ENCODE data around the gene OSBPL6. TPM values are rescaled to one million over a fixed set of nuclear protein-coding genes. Genes with fewer than 3 reads are reported as not detected.
A peak's percentile ranks its signal among the peaks of the same experiment; 100 is the strongest.
"Not testable (repeated sequence)": the region's sequence is repeated elsewhere in the genome, so short reads cannot be mapped to it uniquely, and the experiment has no call there.

Gene OSBPL6
- total RNA-seq, 1 experiment from 2014 or later: 43.1 TPM

DNA sequence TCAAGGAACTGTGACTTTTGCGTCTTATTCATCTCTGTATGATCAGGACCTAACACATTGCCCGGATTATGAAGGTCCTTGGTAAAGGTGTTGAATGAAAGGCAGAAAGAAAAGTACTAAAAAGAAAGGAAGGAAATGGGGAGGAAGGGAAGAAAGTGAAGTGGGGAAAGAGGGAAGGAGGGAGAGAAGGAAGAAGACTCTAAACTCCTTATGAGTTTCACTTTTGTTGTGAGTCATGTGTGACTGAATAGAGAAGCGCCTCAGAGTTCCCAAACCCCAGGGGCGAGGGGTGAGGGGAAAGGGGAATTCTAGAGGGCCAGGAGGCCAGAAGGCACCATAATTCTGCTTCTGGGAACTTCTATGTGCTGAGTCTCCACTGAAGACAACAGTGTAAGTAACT is 30.9 kb upstream of the OSBPL6 start:
- ChIA-PET CTCF (no interaction called here), POLR2A (interaction anchor here (0.6 kb wide), 1 partner anchor 335 kb away, joined by 6 read pairs; no protein-coding TSS in a partner anchor)
- DNase-seq (ENCODE audit: unreplicated experiment): peak; percentile 35
- H3K4me1 Mint-ChIP-seq (ENCODE audit: insufficient read depth, unreplicated experiment): peaks cover 12% of the 10 kb centered on the region
- H3K36me3 Mint-ChIP-seq (ENCODE audit: insufficient read depth, unreplicated experiment): no peaks in the 10 kb centered on the region
- peak overlapping the region; percentile 2 for H3K27ac Mint-ChIP-seq (ENCODE audit: low read depth, unreplicated experiment)
- H3K9me3 Mint-ChIP-seq (ENCODE audit: unreplicated experiment): peaks cover 6% of the 10 kb centered on the region
- no peaks in the 10 kb centered on the region for H3K27me3 Mint-ChIP-seq (ENCODE audit: insufficient read depth, unreplicated experiment)
- BruUV-seq (replicated peaks): no TSS peak
- no peak overlapping the region for H3K4me3 Mint-ChIP-seq (ENCODE audit: unreplicated experiment)
- intact Hi-C loops (cut with micrococcal nuclease): no loop called here
- TF ChIP-seq, protein P1, sequence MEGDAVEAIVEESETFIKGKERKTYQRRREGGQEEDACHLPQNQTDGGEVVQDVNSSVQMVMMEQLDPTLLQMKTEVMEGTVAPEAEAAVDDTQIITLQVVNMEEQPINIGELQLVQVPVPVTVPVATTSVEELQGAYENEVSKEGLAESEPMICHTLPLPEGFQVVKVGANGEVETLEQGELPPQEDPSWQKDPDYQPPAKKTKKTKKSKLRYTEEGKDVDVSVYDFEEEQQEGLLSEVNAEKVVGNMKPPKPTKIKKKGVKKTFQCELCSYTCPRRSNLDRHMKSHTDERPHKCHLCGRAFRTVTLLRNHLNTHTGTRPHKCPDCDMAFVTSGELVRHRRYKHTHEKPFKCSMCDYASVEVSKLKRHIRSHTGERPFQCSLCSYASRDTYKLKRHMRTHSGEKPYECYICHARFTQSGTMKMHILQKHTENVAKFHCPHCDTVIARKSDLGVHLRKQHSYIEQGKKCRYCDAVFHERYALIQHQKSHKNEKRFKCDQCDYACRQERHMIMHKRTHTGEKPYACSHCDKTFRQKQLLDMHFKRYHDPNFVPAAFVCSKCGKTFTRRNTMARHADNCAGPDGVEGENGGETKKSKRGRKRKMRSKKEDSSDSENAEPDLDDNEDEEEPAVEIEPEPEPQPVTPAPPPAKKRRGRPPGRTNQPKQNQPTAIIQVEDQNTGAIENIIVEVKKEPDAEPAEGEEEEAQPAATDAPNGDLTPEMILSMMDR (IDR thresholded peaks at IDR 0.05; ENCODE audit: unreplicated experiment): no peak

DNA sequence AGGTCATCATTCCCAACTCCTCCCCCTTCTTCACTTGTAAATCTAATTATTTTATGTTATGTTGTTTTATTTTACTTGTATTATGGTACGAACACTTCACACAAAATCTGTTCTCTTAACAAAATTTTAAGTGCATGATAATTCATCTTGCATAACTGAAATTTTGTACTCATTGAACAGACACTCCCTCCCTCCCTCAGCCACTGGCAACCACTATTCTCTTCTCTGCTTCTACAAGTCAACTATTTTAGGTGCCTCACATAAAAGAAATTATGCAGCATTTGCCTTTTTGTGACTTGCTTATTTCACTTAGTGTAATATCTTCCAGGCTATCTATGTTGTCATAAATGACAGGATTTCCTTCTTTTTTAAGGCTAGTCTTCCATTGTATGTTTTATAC is 30.4 kb upstream of the OSBPL6 start:
- no peaks in the 10 kb centered on the region for H3K36me3 Mint-ChIP-seq (ENCODE audit: insufficient read depth, unreplicated experiment)
- no peak for DNase-seq (ENCODE audit: unreplicated experiment)
- no TSS peak for BruUV-seq (replicated peaks)
- TF ChIP-seq, protein P1 (IDR thresholded peaks at IDR 0.05; ENCODE audit: unreplicated experiment): no peak
- peaks cover 12% of the 10 kb centered on the region for H3K4me1 Mint-ChIP-seq (ENCODE audit: insufficient read depth, unreplicated experiment)
- ChIA-PET CTCF (no interaction called here), POLR2A (no interaction called here)
- no peak overlapping the region for H3K4me3 Mint-ChIP-seq (ENCODE audit: unreplicated experiment)
- H3K27ac Mint-ChIP-seq (ENCODE audit: low read depth, unreplicated experiment): no peak overlapping the region
- intact Hi-C loops (cut with micrococcal nuclease): no loop called here
- peaks cover 6% of the 10 kb centered on the region for H3K9me3 Mint-ChIP-seq (ENCODE audit: unreplicated experiment)
- H3K27me3 Mint-ChIP-seq (ENCODE audit: insufficient read depth, unreplicated experiment): no peaks in the 10 kb centered on the region

DNA sequence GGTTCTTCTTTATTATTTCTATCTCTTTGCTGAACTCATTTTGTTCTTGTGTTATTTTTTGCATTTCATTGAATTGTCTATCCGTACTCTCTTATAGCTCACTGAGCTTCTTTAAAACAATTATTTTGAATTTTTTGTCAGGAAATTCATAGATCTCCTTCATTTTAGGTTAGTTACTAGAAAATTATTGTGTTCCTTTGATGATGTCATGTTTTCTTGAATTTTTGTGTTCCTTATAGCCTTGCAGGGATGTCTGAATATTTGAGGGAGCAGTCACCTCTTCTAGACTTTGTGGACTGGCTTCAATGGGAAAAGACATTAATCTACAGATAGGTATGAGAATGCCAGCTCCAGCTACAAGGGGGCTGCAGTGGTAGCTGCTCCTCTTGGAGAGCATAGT is 20.7 kb upstream of the OSBPL6 start:
- H3K27ac Mint-ChIP-seq (ENCODE audit: low read depth, unreplicated experiment): no peak overlapping the region
- intact Hi-C loops (cut with micrococcal nuclease): no loop called here

DNA sequence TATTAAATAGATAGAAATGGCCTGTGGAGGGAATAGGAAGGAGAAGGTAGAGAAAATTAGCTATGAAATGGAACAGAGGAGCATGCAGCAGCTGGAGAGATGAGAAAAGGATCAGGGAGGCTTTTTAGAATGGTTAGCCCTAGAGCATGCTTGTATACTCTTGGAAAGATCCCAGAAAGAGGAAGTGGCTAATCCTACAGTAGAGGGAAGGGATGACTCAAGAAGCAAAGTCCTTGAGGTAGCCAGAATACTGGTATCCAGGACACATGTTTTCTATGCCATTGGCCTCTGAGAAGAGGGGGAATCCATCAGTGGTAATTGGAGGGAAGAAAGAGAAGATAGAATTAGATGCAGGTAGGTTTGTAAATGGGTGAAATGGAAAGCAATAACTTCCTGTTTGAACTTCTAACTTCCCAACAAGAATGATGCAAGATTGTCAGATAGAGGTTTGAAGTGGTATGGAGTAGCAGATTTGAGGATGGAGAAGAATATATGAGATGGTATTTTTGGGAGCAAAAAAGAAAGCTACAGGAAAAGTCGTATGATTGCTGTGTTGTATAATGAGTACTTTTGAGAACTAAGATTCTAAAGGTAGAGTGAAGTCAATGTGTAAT is 17.1 kb upstream of the OSBPL6 start:
- ChIA-PET CTCF (interaction anchor here (0.5 to 0.6 kb wide), 3 partner anchors 10 to 78 kb away, joined by 3 to 8 read pairs (median 4); partner anchors contain the start of gene RBM45), POLR2A (no interaction called here)
- intact Hi-C loops (cut with micrococcal nuclease): no loop called here
- H3K27me3 Mint-ChIP-seq (ENCODE audit: insufficient read depth, unreplicated experiment): no peaks in the 10 kb centered on the region
- TF ChIP-seq, protein P1 (IDR thresholded peaks at IDR 0.05; ENCODE audit: unreplicated experiment): no peak
- H3K36me3 Mint-ChIP-seq (ENCODE audit: insufficient read depth, unreplicated experiment): no peaks in the 10 kb centered on the region
- BruUV-seq (replicated peaks): no TSS peak
- peak; percentile 35 for DNase-seq (ENCODE audit: unreplicated experiment)
- H3K4me3 Mint-ChIP-seq (ENCODE audit: unreplicated experiment): no peak overlapping the region
- peaks cover 8% of the 10 kb centered on the region for H3K4me1 Mint-ChIP-seq (ENCODE audit: insufficient read depth, unreplicated experiment)
- H3K9me3 Mint-ChIP-seq (ENCODE audit: unreplicated experiment): no peaks in the 10 kb centered on the region
- no peak overlapping the region for H3K27ac Mint-ChIP-seq (ENCODE audit: low read depth, unreplicated experiment)

More for the DNA sequence above, 20.7 kb upstream of the OSBPL6 start:
- no TSS peak for BruUV-seq (replicated peaks)
- CTCF ChIA-PET: interaction anchor here (0.6 to 0.8 kb wide), 4 partner anchors 19 to 1107 kb away, joined by 3 to 4 read pairs (median 4); no protein-coding TSS in a partner anchor
- H3K9me3 Mint-ChIP-seq (ENCODE audit: unreplicated experiment): peaks cover 8% of the 10 kb centered on the region
- no peak for DNase-seq (ENCODE audit: unreplicated experiment)
- no peak overlapping the region for H3K4me3 Mint-ChIP-seq (ENCODE audit: unreplicated experiment)
- H3K27me3 Mint-ChIP-seq (ENCODE audit: insufficient read depth, unreplicated experiment): no peaks in the 10 kb centered on the region
- TF ChIP-seq, protein P1 (IDR thresholded peaks at IDR 0.05; ENCODE audit: unreplicated experiment): no peak
- no peaks in the 10 kb centered on the region for H3K36me3 Mint-ChIP-seq (ENCODE audit: insufficient read depth, unreplicated experiment)
- POLR2A ChIA-PET: interaction anchor here (0.6 to 2.1 kb wide), 2 partner anchors 18 to 20 kb away, joined by 3 to 6 read pairs; no protein-coding TSS in a partner anchor
- H3K4me1 Mint-ChIP-seq (ENCODE audit: insufficient read depth, unreplicated experiment): peaks cover 8% of the 10 kb centered on the region

DNA sequence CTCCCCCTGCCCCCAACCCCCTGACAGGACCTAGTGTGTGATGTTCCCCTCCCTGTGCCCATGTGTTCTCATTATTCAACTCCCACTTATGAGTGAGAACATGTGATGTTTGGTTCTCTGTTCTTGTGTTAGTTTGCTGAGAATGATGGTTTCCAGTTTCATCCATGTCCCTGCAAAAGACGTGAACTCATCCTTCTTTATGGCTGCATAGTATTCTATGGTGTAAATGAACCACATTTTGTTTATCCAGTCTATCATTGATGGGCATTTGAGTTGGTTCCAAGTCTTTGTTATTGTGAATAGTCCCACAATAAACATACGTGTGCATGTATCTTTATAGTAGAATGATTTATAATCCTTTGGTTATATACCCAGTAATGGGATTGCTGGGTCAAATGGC is 13.7 kb upstream of the OSBPL6 start:
- CTCF ChIA-PET: interaction anchor here (0.5 kb wide), 1 partner anchor 19 kb away, joined by 3 read pairs; no protein-coding TSS in a partner anchor
- H3K36me3 Mint-ChIP-seq (ENCODE audit: insufficient read depth, unreplicated experiment); DNase-seq (ENCODE audit: unreplicated experiment); BruUV-seq (replicated peaks); intact Hi-C loops (cut with micrococcal nuclease); POLR2A ChIA-PET; H3K9me3 Mint-ChIP-seq (ENCODE audit: unreplicated experiment); H3K4me1 Mint-ChIP-seq (ENCODE audit: insufficient read depth, unreplicated experiment); H3K27me3 Mint-ChIP-seq (ENCODE audit: insufficient read depth, unreplicated experiment); H3K27ac Mint-ChIP-seq (ENCODE audit: low read depth, unreplicated experiment); H3K4me3 Mint-ChIP-seq (ENCODE audit: unreplicated experiment): not testable (repeated sequence)

Data from MCF 10A (cell line).